ENCODE data around the gene THRA.

The THRA gene

GRCh38 chr17:40087049-40087794, 24.5 kb downstream of the THRA start:
- no peak for DNase-seq (ENCODE audit: low read depth)
- TF ChIP-seq CTCF (IDR thresholded peaks at IDR 0.05; ENCODE audit: control insufficient read depth, extremely low read depth, insufficient read depth): no peak
- H3K4me3 ChIP-seq (ENCODE audit: low read depth, low read length): no peak overlapping the region

- no peak for TF ChIP-seq CTCF (IDR thresholded peaks at IDR 0.05; ENCODE audit: control insufficient read depth, extremely low read depth, insufficient read depth)
- no peak for DNase-seq (ENCODE audit: low read depth)
- H3K4me3 ChIP-seq (ENCODE audit: low read depth, low read length): no peak overlapping the region
Observed at GRCh38 chr17:40087903-40088718, 25.3 kb downstream of the THRA start.

- TF ChIP-seq CTCF (IDR thresholded peaks at IDR 0.05; ENCODE audit: control insufficient read depth, extremely low read depth, insufficient read depth): no peak
- DNase-seq (ENCODE audit: low read depth): no peak
- no peak overlapping the region for H3K4me3 ChIP-seq (ENCODE audit: low read depth, low read length)
Observed at GRCh38 chr17:40089077-40089895, 26.5 kb downstream of the THRA start.

- no peak for DNase-seq (ENCODE audit: low read depth)
- H3K4me3 ChIP-seq (ENCODE audit: low read depth, low read length): no peak overlapping the region
- TF ChIP-seq CTCF (IDR thresholded peaks at IDR 0.05; ENCODE audit: control insufficient read depth, extremely low read depth, insufficient read depth): no peak
Observed at GRCh38 chr17:40090237-40091119, 27.7 kb downstream of the THRA start.

GRCh38 chr17:40091691-40092397, 29.1 kb downstream of the THRA start:
- DNase-seq (ENCODE audit: low read depth): no peak
- no peak overlapping the region for H3K4me3 ChIP-seq (ENCODE audit: low read depth, low read length)
- no peak for TF ChIP-seq CTCF (IDR thresholded peaks at IDR 0.05; ENCODE audit: control insufficient read depth, extremely low read depth, insufficient read depth)

Measured in LNCaP clone FGC (cell line).